Mesenchymal stem cell (in vitro differentiated cells and primary cell): Measurements from ENCODE around the gene ABCD1.

Experiments used
- DNase-seq: peaks from one replicate; pipeline ENCODE4 v3.0.0-alpha.2; 2013
- H2AFZ ChIP-seq: one replicate; pipeline ENCODE4 v1.6.1; 2013; ENCODE audit warnings: low read depth, mild to moderate bottlenecking, control low read depth, inconsistent platforms, low read length, moderate library complexity
- H2AK5ac ChIP-seq: 2 replicates; pipeline ENCODE4 v1.6.1; 2013; ENCODE audit warnings: low read length, moderate library complexity, mild to moderate bottlenecking, inconsistent platforms; ENCODE audit not compliant: severe bottlenecking
- H2BK120ac ChIP-seq: one replicate; pipeline ENCODE4 v1.6.1; 2013; ENCODE audit warnings: low read depth, mild to moderate bottlenecking, inconsistent platforms, low read length, moderate library complexity
- H2BK12ac ChIP-seq, 2 experiments: one replicate each; pipeline ENCODE4 v1.6.1; 2013; ENCODE audit warnings: inconsistent platforms in 2 of 2, low read length in 2 of 2, mild to moderate bottlenecking in 2 of 2, moderate library complexity in 2 of 2, control low read depth in 1 of 2
- H2BK15ac ChIP-seq: one replicate; pipeline ENCODE4 v1.6.1; 2013; ENCODE audit warnings: mild to moderate bottlenecking, low read depth, inconsistent platforms; ENCODE audit not compliant: poor library complexity, severe bottlenecking
- H2BK5ac ChIP-seq: 2 replicates; pipeline ENCODE4 v1.6.1; 2013; ENCODE audit warnings: low read depth, mild to moderate bottlenecking, low read length, control low read depth, inconsistent platforms; ENCODE audit not compliant: poor library complexity, severe bottlenecking
- H3K14ac ChIP-seq, 2 experiments: one replicate each; pipeline ENCODE4 v1.6.1; 2013; ENCODE audit warnings: inconsistent platforms in 2 of 2, low read length in 2 of 2, control low read depth in 1 of 2, mild to moderate bottlenecking in 1 of 2, moderate library complexity in 1 of 2
- H3K18ac ChIP-seq, 2 experiments: one replicate each; pipeline ENCODE4 v1.6.1; 2013; ENCODE audit warnings: inconsistent platforms in 2 of 2, low read length in 2 of 2, control low read depth in 1 of 2, low read depth in 1 of 2, mild to moderate bottlenecking in 1 of 2
- H3K23ac ChIP-seq, 2 experiments: one replicate each; pipeline ENCODE4 v1.6.1; 2013; ENCODE audit warnings: inconsistent platforms in 2 of 2, low read length in 2 of 2, mild to moderate bottlenecking in 2 of 2, moderate library complexity in 2 of 2, control low read depth in 1 of 2
- H3K27ac ChIP-seq: 2 replicates; pipeline ENCODE4 v1.5.1; 2013; ENCODE audit warnings: mild to moderate bottlenecking, moderate library complexity, low read length, control low read depth, inconsistent platforms; ENCODE audit not compliant: poor library complexity, severe bottlenecking
- H3K27me3 ChIP-seq, 2 experiments: 2 replicates each; pipeline versions ENCODE4 v1.6.1 to v1.7.0; 2013; ENCODE audit warnings: low read length in 2 of 2, mild to moderate bottlenecking in 2 of 2, moderate library complexity in 2 of 2, control low read depth in 1 of 2, inconsistent platforms in 1 of 2; ENCODE audit not compliant: control insufficient read depth in 1 of 2, insufficient read depth in 1 of 2
- H3K36me3 ChIP-seq, 2 experiments: 2 replicates each; pipeline versions ENCODE4 v1.6.1 to v1.7.0; 2013; ENCODE audit warnings: low read length in 2 of 2, control low read depth in 1 of 2, inconsistent platforms in 1 of 2, low read depth in 1 of 2, mild to moderate bottlenecking in 1 of 2; ENCODE audit not compliant: insufficient read depth in 2 of 2, control insufficient read depth in 1 of 2
- H3K4ac ChIP-seq, 2 experiments: one replicate each; pipeline ENCODE4 v1.6.1; 2013; ENCODE audit warnings: inconsistent platforms in 2 of 2, low read length in 2 of 2, mild to moderate bottlenecking in 2 of 2, moderate library complexity in 2 of 2, control low read depth in 1 of 2, low read depth in 1 of 2
- H3K4me1 ChIP-seq: 2 replicates; pipeline ENCODE4 v1.6.1; 2013; ENCODE audit warnings: low read depth, low read length, control low read depth; ENCODE audit not compliant: control insufficient read depth, insufficient read depth
- H3K4me2 ChIP-seq: 2 replicates; pipeline ENCODE4 v1.6.1; 2013; ENCODE audit warnings: low read length, mild to moderate bottlenecking, inconsistent platforms; ENCODE audit not compliant: poor library complexity, severe bottlenecking
- H3K4me3 ChIP-seq, 2 experiments: 2 replicates each; pipeline versions ENCODE4 v1.5.1 to v1.7.0; 2013; ENCODE audit warnings: low read length in 2 of 2, mild to moderate bottlenecking in 2 of 2, control low read depth in 1 of 2, low read depth in 1 of 2; ENCODE audit not compliant: insufficient read depth in 1 of 2
- H3K79me1 ChIP-seq: replicated peaks from 2 replicates; pipeline ENCODE4 v1.6.1; 2013; ENCODE audit warnings: mild to moderate bottlenecking, control low read depth, low read length, inconsistent platforms; ENCODE audit not compliant: poor library complexity, severe bottlenecking
- H3K9ac ChIP-seq: 2 replicates; pipeline ENCODE4 v1.7.0; 2013; ENCODE audit warnings: mild to moderate bottlenecking, low read length, moderate library complexity
- H3K9me3 ChIP-seq: 2 replicates; pipeline ENCODE4 v1.7.0; 2013; ENCODE audit warnings: mild to moderate bottlenecking, low read length; ENCODE audit not compliant: control insufficient read depth
- H4K8ac ChIP-seq: one replicate; pipeline ENCODE4 v1.6.1; 2013; ENCODE audit warnings: inconsistent platforms, mild to moderate bottlenecking, low read length, moderate library complexity
- H4K91ac ChIP-seq: one replicate; pipeline ENCODE4 v1.6.1; 2013; ENCODE audit warnings: mild to moderate bottlenecking, low read length, inconsistent platforms
- WGBS: methylation state at CpG from one replicate; pipeline ENCODE4 v1.1.7; 2013; ENCODE audit warnings: mixed read lengths; 5-methylcytosine and 5-hydroxymethylcytosine counted together

The ABCD1 gene

GRCh38 chrX:153750127-153750774 lies 25.6 kb downstream of the ABCD1 start:
- Histone ChIP-seq H3K9me3 (peaks cover 6% of the 10 kb centered on the region), H3K4me3 (no peak overlapping the region), H3K79me1 (no peaks in the 10 kb centered on the region), H3K18ac (no peak overlapping the region), H3K9ac (no peak overlapping the region), H3K27me3 (peaks cover 0 to 21% of the 10 kb centered on the region in 2 experiments), H3K4me1 (no peaks in the 10 kb centered on the region), H3K14ac (no peak overlapping the region), H3K23ac (no peak overlapping the region), H2BK5ac (no peak overlapping the region), H2AFZ (no peak overlapping the region), H3K36me3 (no peaks in the 10 kb centered on the region), H3K27ac (no peak overlapping the region), H2AK5ac (no peak overlapping the region), H2BK120ac (no peak overlapping the region), H2BK12ac (no peak overlapping the region), H3K4ac (no peak overlapping the region), H4K8ac (no peak overlapping the region), H4K91ac (no peak overlapping the region), H3K4me2 (no peak overlapping the region), H2BK15ac (no peak overlapping the region)
- DNase-seq = no peak
- 87% methylated on average over 11 of the region's 12 CpGs for WGBS

- WGBS = no CpG with 5 or more reads among the region's 1 CpG
- no peak overlapping the region for H2BK5ac ChIP-seq
- no peak overlapping the region for H3K23ac ChIP-seq
- no peak overlapping the region for H3K4ac ChIP-seq
- no peak overlapping the region for H2AFZ ChIP-seq
- H3K27ac ChIP-seq = no peak overlapping the region
- H2BK12ac ChIP-seq = no peak overlapping the region
- H2BK15ac ChIP-seq = no peak overlapping the region
- peaks cover 0 to 6% of the 10 kb centered on the region in 2 experiments for H3K36me3 ChIP-seq
- no peaks in the 10 kb centered on the region for H3K4me1 ChIP-seq
- no peaks in the 10 kb centered on the region for H3K79me1 ChIP-seq
- no peak overlapping the region for H3K4me3 ChIP-seq
- peaks cover 0 to 13% of the 10 kb centered on the region in 2 experiments for H3K27me3 ChIP-seq
- peaks cover 25% of the 10 kb centered on the region for H3K9me3 ChIP-seq
- no peak overlapping the region for H3K4me2 ChIP-seq
- H3K9ac ChIP-seq = no peak overlapping the region
- no peak overlapping the region for H4K8ac ChIP-seq
- H3K14ac ChIP-seq = no peak overlapping the region
- H3K18ac ChIP-seq = no peak overlapping the region
- no peak overlapping the region for H2BK120ac ChIP-seq
- no peak overlapping the region for H4K91ac ChIP-seq
- no peak for DNase-seq
- H2AK5ac ChIP-seq = no peak overlapping the region
Measured at GRCh38 chrX:153755136-153755535, 30.5 kb downstream of the ABCD1 start.

- H3K4ac ChIP-seq = no peak overlapping the region
- peaks cover 7% of the 10 kb centered on the region for H3K79me1 ChIP-seq
- peaks cover 26% of the 10 kb centered on the region for H3K4me1 ChIP-seq
- H2BK15ac ChIP-seq = no peak overlapping the region
- H2BK5ac ChIP-seq = no peak overlapping the region
- H4K91ac ChIP-seq = no peak overlapping the region
- WGBS = 93% methylated on average over 15 of the region's 15 CpGs
- no peak overlapping the region for H3K27ac ChIP-seq
- no peak overlapping the region for H3K18ac ChIP-seq
- no peak overlapping the region for H4K8ac ChIP-seq
- H2AFZ ChIP-seq = no peak overlapping the region
- peaks cover 0 to 2% of the 10 kb centered on the region in 2 experiments for H3K27me3 ChIP-seq
- DNase-seq = no peak
- no peak overlapping the region for H2BK120ac ChIP-seq
- no peak overlapping the region for H2BK12ac ChIP-seq
- no peak overlapping the region for H2AK5ac ChIP-seq
- H3K4me3 ChIP-seq = no peak overlapping the region
- no peak overlapping the region for H3K9ac ChIP-seq
- no peak overlapping the region for H3K14ac ChIP-seq
- H3K4me2 ChIP-seq = no peak overlapping the region
- peaks cover 10% of the 10 kb centered on the region for H3K9me3 ChIP-seq
- no peak overlapping the region for H3K23ac ChIP-seq
- peaks cover 0 to 1% of the 10 kb centered on the region in 2 experiments for H3K36me3 ChIP-seq
Measured at GRCh38 chrX:153761863-153762262, 37.2 kb downstream of the ABCD1 start.

GRCh38 chrX:153762626-153763173 lies 38.0 kb downstream of the ABCD1 start:
- no peak for DNase-seq
- Histone ChIP-seq H3K4me3 (no peak overlapping the region), H2BK12ac (no peak overlapping the region), H2BK15ac (no peak overlapping the region), H4K8ac (no peak overlapping the region), H2AFZ (no peak overlapping the region), H2BK5ac (no peak overlapping the region), H3K9me3 (peaks cover 4% of the 10 kb centered on the region), H3K4me2 (no peak overlapping the region), H3K4ac (no peak overlapping the region), H3K4me1 (peaks cover 29% of the 10 kb centered on the region), H2BK120ac (no peak overlapping the region), H3K14ac (no peak overlapping the region), H3K36me3 (peaks cover 0 to 9% of the 10 kb centered on the region in 2 experiments), H3K79me1 (peaks cover 7% of the 10 kb centered on the region), H3K27ac (no peak overlapping the region), H3K27me3 (peaks cover 0 to 2% of the 10 kb centered on the region in 2 experiments), H4K91ac (no peak overlapping the region), H3K9ac (no peak overlapping the region), H2AK5ac (no peak overlapping the region), H3K23ac (no peak overlapping the region), H3K18ac (no peak overlapping the region)
- WGBS = 92% methylated on average over 12 of the region's 14 CpGs
